Psoas muscle (tissue), 8 donors: ENCODE data around the gene SRGAP3. TPM values are rescaled to one million over a fixed set of nuclear protein-coding genes. Genes with fewer than 3 reads are reported as not detected.

Experiments
- ATAC-seq, 4 donors: fragments of 200-7000 bp; cut with Tn5 transposase; one replicate each; pipeline ENCODE4 v1.9.1; 2020; ENCODE audit warnings: moderate library complexity in 3 of 4, mild to moderate bottlenecking in 2 of 4
- DNase-seq, 2 donors: peaks; one replicate each; pipeline ENCODE4 v3.0.0-alpha.2; 2020
- H3K27ac ChIP-seq: fragments of 200-600 bp; one replicate; pipeline ENCODE4 v1.8.0; 2022
- H3K27me3 ChIP-seq, 3 donors: fragments of 200-600 bp in 1 of 3; one replicate each; pipeline versions ENCODE4 v1.6.1 to v1.8.0; 2013 to 2022; ENCODE audit warnings: low read length in 2 of 3, mild to moderate bottlenecking in 2 of 3, moderate library complexity in 1 of 3; ENCODE audit not compliant: insufficient read depth in 3 of 3
- H3K36me3 ChIP-seq, 2 donors: fragments of 200-600 bp in 1 of 2; one replicate each; pipeline versions ENCODE4 v1.6.1 to v1.8.0; 2013 to 2022; ENCODE audit warnings: low read depth in 1 of 2, mild to moderate bottlenecking in 1 of 2, moderate library complexity in 1 of 2; ENCODE audit not compliant: insufficient read depth in 1 of 2
- H3K4me1 ChIP-seq: fragments of 200-600 bp; one replicate; pipeline ENCODE4 v1.8.0; 2022
- H3K4me3 ChIP-seq: fragments of 200-600 bp; one replicate; pipeline ENCODE4 v1.8.0; 2022; ENCODE audit warnings: mild to moderate bottlenecking
- H3K9me3 ChIP-seq: fragments of 200-600 bp; one replicate; pipeline ENCODE4 v1.8.0; 2022
- WGBS, 3 donors: extraction: QIAGEN DNeasy Blood & Tissue Kit; methylation state at CpG; one replicate each; pipeline versions ENCODE4 v1.1.6 to v1.1.7; 2013; 5-methylcytosine and 5-hydroxymethylcytosine counted together
- intact Hi-C, 2 donors: fragments of 100-400 bp; cut with DNase I; formaldehyde crosslinking; loops; one replicate each; pipeline versions ENCODE4 v1.11.0 to v1.14.2; 2022
- polyA plus RNA-seq, 3 donors: library from polyadenylated mRNA; stranded (reverse); fragments of 200-250 nt; gene quantifications; one replicate each; pipeline ENCODE4 v1.2.3, GENCODE V29; 2013
- total RNA-seq, 4 donors: library from RNA; stranded (reverse); fragmentation: NEBNext Ultra II Directional in 2 of 4; extraction: Animal tissue kit (Norgen Biotek cat#: 25700) in 2 of 4; gene quantifications; one replicate each; pipeline versions ENCODE4 v1.2.1 to v1.2.4, GENCODE V29; 2021 to 2023
- TF ChIP-seq, protein P1 (sequence below): fragments of 200-600 bp; IDR thresholded peaks from one replicate; pipeline ENCODE4 v1.8.0; 2022; ENCODE audit warnings: antibody characterized with exemption
- donor health status: healthy with polysubstance abuse.
- donor health status: DM: no; HTN: no; CAD: no; lungs with moderate emphysema.
- donor health status: Bipolar disorder and iron deficiency.
- donor health status: healthy.
- donor health status: DM: yes; HTN: yes; CAD: no.
- donor health status: DM: no; HTN: no; CAD: no.
- donor health status: DM: no; HTN: no; CAD: no.
- donor health status: DM: yes; HTN: yes; CAD: no.

The SRGAP3 gene
- total and polyA plus RNA-seq, 7 donors = 0.77 to 7.6 (median 1.9) TPM

DNA sequence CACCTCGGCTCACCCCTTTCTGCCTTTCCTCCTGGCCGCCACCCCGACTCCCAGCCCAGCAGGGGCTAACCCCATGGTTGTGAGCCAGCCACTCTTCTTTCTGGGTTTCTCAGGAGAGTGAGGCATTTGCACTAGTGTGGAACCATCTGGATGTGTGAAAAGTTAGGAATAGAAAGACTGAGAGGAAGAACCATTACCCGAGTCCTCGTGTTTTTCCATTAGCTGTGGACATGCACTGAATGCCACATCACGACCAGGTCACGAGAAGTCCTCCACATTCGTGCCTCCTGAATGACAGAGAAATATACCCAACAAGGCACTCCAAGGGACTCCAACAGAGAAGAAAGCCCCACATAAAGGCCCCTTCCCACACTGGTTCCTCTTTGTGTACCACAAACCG is 268.1 kb downstream of the SRGAP3 start:
- ATAC-seq (no peak), DNase-seq (no peak)
- Histone ChIP-seq H3K4me1 (no peaks in the 10 kb centered on the region), H3K4me3 (no peak overlapping the region), H3K27ac (no peak overlapping the region), H3K9me3 (peaks cover 8% of the 10 kb centered on the region), H3K36me3 (no peaks in the 10 kb centered on the region), H3K27me3 (peaks cover 0 to 9% (median 6%) of the 10 kb centered on the region in 3 donors)
- TF ChIP-seq, protein P1, sequence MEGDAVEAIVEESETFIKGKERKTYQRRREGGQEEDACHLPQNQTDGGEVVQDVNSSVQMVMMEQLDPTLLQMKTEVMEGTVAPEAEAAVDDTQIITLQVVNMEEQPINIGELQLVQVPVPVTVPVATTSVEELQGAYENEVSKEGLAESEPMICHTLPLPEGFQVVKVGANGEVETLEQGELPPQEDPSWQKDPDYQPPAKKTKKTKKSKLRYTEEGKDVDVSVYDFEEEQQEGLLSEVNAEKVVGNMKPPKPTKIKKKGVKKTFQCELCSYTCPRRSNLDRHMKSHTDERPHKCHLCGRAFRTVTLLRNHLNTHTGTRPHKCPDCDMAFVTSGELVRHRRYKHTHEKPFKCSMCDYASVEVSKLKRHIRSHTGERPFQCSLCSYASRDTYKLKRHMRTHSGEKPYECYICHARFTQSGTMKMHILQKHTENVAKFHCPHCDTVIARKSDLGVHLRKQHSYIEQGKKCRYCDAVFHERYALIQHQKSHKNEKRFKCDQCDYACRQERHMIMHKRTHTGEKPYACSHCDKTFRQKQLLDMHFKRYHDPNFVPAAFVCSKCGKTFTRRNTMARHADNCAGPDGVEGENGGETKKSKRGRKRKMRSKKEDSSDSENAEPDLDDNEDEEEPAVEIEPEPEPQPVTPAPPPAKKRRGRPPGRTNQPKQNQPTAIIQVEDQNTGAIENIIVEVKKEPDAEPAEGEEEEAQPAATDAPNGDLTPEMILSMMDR = no peak
- WGBS, 3 donors = 75 to 85% (median 85%) methylated on average over 9 of the region's 9 CpGs
- intact Hi-C loops = no loop called here

DNA sequence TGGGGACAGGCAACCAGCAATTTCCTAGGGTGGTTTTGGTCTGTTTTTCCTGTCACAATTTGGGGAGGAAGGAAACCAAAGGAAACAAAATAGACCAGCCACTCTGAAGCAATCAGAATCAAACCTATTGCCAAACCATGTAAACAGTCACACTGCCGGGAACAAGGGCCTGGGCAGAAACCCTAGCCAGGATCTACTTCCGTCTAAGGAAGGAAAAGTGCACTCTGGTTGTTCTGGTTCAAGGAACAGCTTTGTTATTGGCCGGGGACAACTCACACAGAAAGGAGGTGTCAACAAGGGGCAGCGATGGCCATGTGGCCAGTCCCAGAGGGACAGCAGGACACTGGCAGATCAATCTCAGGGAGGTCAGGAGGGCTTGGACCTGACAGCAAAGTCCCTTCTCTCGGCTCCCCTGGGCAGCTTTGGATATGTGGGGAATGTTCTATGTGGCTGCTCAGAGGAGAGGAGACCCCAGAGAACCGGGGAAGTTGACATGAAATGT is 268.6 kb downstream of the SRGAP3 start:
- no peak overlapping the region for H3K27ac ChIP-seq
- H3K36me3 ChIP-seq = no peaks in the 10 kb centered on the region
- H3K4me3 ChIP-seq = no peak overlapping the region
- TF ChIP-seq, protein P1 = no peak
- intact Hi-C loops = no loop called here
- H3K27me3 ChIP-seq = peaks cover 0 to 9% (median 6%) of the 10 kb centered on the region in 3 donors
- DNase-seq (no peak), ATAC-seq (peak in 3 of 4 donors; percentile 42 to 61 (median 42))
- WGBS, 3 donors = 35 to 46% (median 42%) methylated on average over 6 of the region's 6 CpGs
- H3K9me3 ChIP-seq = peaks cover 8% of the 10 kb centered on the region
- no peaks in the 10 kb centered on the region for H3K4me1 ChIP-seq

DNA sequence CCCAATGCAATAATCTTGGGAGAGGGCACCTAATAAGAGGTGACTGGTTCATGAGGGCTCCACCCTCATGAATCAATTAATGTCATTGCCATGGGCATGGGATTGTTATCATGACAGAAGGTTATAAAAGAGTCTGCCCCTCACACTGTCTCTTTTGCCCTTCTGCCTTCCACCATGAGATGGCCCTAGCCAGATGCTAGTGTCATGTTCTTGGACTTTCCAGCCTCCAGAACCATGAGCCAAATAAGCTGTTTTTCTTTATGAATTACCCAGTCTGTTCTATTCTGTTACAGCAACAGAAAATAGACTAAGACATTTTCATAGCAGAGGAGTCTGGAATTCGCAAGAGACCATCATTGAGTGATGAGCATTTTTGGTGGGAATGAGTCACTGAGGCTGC is 270.2 kb downstream of the SRGAP3 start:
- no peaks in the 10 kb centered on the region for H3K36me3 ChIP-seq
- DNase-seq (no peak), ATAC-seq (no peak)
- H3K27me3 ChIP-seq = peaks cover 0 to 9% (median 6%) of the 10 kb centered on the region in 3 donors
- no peaks in the 10 kb centered on the region for H3K4me1 ChIP-seq
- whole genome bisulfite sequencing, 3 donors = 91 to 96% (median 93%) methylated on average over 1 of the region's 1 CpG
- no peak overlapping the region for H3K27ac ChIP-seq
- peaks cover 8% of the 10 kb centered on the region for H3K9me3 ChIP-seq
- intact Hi-C loops = no loop called here
- TF ChIP-seq, protein P1 = no peak
- H3K4me3 ChIP-seq = no peak overlapping the region

DNA sequence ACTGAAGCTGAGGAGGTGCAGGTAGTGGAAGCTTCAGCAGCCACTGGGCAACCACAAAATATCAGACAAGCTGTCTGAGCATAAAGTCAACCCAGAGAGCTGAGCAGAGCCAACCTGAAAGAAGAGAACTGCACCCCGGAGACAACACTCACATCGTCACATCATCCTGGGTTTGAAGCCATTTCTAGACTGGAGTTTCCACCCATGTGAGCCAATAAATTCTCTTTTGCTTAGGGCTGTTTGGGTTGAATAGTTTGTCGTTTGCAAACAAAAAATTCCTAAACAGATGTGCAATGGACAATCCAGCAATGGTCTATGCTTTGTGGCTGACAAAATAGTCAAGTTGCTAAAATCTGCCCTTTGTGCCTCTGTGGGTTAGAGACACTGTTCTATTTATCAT is 270.9 kb downstream of the SRGAP3 start:
- TF ChIP-seq, protein P1 = no peak
- H3K27me3 ChIP-seq = peaks cover 0 to 9% (median 6%) of the 10 kb centered on the region in 3 donors
- no peak overlapping the region for H3K27ac ChIP-seq
- H3K4me1 ChIP-seq = no peaks in the 10 kb centered on the region
- H3K9me3 ChIP-seq = peaks cover 8% of the 10 kb centered on the region
- no peaks in the 10 kb centered on the region for H3K36me3 ChIP-seq
- H3K4me3 ChIP-seq = no peak overlapping the region
- 39 to 62% (median 61%) methylated on average over 3 of the region's 3 CpGs for WGBS, 3 donors
- no peak for DNase-seq
- intact Hi-C loops = no loop called here
- no peak for ATAC-seq
